ENCODE data around the gene ZNF124.
"Not testable (repeated sequence)": the region's sequence is repeated elsewhere in the genome, so short reads cannot be mapped to it uniquely, and the experiment has no call there.

The ZNF124 gene

DNA sequence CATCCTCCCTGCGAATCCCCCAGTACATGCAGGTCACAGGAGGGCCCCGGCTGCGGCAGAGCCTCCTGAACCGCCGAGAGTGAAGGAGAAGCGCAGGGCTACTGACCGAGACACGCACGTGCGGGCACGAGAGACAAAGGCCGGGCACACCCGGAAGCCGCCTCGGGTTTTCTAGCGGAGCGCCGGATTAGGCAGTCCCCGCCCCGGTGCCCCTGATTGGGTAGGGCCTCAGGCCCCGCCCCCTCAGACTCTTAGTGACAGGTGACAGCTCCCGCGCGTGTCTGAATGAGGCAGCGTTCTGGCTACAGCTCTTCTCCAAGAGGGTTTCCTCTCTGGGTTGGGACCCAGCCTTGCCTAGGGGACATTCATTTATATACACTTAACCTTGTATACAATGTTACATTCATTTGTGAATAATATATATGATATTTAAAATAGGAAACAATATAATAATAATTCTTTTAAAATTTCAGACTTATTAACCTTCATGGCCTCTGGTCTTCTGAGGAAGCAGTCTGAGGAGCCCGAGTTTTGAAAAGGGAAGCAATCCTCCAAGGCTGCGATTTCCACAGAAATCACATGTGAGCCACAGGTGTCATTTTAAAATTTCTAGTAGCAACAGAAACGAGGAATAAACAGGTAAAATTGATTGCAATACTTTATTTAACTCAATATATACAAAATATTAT is at the start of gene ZNF124:
TSS of gene ZNF124 (minus strand) at position 146 of the 689 bp plus-strand sequence. CDS start at position 3, 143 bp downstream.
- H3K36me3 ChIP-seq (ENCODE audit: control insufficient read depth in 5 of 5, insufficient read depth in 5 of 5, low read length in 5 of 5); H3K4me3 ChIP-seq (ENCODE audit: low read depth in 1 of 5, low read length in 5 of 5); H3K27me3 ChIP-seq (ENCODE audit: control insufficient read depth in 5 of 5, insufficient read depth in 4 of 5, low read length in 5 of 5); H3K9me3 ChIP-seq (ENCODE audit: control insufficient read depth in 5 of 5, low read length in 5 of 5); H3K9ac ChIP-seq (ENCODE audit: low read length in 5 of 5); H3K4me1 ChIP-seq (ENCODE audit: control insufficient read depth in 5 of 5, insufficient read depth in 5 of 5, low read length in 5 of 5); H3K27ac ChIP-seq (ENCODE audit: low read depth, low read length): not testable (repeated sequence)

DNA sequence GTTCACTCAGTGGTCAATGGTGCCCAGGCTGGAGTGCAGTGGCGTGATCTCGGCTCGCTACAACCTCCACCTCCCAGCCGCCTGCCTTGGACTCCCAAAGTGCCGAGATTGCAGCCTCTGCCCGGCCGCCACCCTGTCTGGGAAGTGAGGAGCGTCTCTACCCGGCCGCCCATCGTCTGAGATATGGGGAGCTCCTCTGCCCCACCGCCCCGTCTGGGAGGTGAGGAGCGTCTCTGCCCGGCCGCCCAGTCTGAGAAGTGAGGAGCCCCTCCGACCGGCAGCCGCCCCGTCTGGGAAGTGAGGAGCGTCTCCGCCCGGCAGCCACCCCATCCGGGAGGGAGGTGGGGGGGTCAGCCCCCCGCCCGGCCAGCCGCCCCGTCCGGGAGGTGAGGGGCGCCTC is 48.5 kb upstream of the ZNF124 start:
- H3K9me3 ChIP-seq (ENCODE audit: control insufficient read depth in 5 of 5, low read length in 5 of 5) = peaks cover 0 to 14% (median 0%) of the 10 kb centered on the region in 5 donors
- not testable (repeated sequence) for H3K4me3 ChIP-seq (ENCODE audit: low read depth in 1 of 5, low read length in 5 of 5); H3K27ac ChIP-seq (ENCODE audit: low read depth, low read length); H3K36me3 ChIP-seq (ENCODE audit: control insufficient read depth in 5 of 5, insufficient read depth in 5 of 5, low read length in 5 of 5); H3K27me3 ChIP-seq (ENCODE audit: control insufficient read depth in 5 of 5, insufficient read depth in 4 of 5, low read length in 5 of 5); H3K4me1 ChIP-seq (ENCODE audit: control insufficient read depth in 5 of 5, insufficient read depth in 5 of 5, low read length in 5 of 5); H3K9ac ChIP-seq (ENCODE audit: low read length in 5 of 5)

DNA sequence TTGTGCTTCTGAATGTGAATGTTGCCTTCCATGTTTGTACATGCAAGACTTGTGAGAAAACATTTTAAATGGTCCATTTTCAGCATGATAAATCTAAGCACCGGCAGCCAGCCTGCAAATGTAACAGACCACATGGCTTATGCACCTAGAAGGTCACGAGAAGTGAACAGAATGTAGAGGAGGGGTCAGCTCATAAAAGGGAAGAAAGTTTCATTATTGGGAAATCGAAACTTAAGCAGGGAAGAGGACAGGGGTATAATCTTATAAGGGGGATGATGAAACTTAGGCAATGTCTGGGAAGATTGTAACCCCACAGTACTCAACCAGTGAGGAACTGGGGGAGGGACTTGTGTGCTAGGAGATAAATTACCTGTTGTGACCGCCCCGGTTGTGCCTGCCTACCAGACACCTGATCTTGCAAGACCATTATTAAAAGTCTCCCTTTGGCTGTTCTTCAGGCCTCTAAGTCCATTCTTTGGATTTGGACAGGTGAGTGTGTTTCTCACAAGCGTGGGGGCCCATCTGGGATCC is 46.4 kb upstream of the ZNF124 start:
- H3K4me1 ChIP-seq (ENCODE audit: control insufficient read depth in 5 of 5, insufficient read depth in 5 of 5, low read length in 5 of 5) = no peaks in the 10 kb centered on the region
- H3K27me3 ChIP-seq (ENCODE audit: control insufficient read depth in 5 of 5, insufficient read depth in 4 of 5, low read length in 5 of 5) = peaks cover 0 to 2% (median 0%) of the 10 kb centered on the region in 5 donors
- no peak overlapping the region for H3K9ac ChIP-seq (ENCODE audit: low read length in 5 of 5)
- H3K36me3 ChIP-seq (ENCODE audit: control insufficient read depth in 5 of 5, insufficient read depth in 5 of 5, low read length in 5 of 5) = no peaks in the 10 kb centered on the region
- H3K27ac ChIP-seq (ENCODE audit: low read depth, low read length) = no peak overlapping the region
- no peaks in the 10 kb centered on the region for H3K9me3 ChIP-seq (ENCODE audit: control insufficient read depth in 5 of 5, low read length in 5 of 5)
- H3K4me3 ChIP-seq (ENCODE audit: low read depth in 1 of 5, low read length in 5 of 5) = no peak overlapping the region

DNA sequence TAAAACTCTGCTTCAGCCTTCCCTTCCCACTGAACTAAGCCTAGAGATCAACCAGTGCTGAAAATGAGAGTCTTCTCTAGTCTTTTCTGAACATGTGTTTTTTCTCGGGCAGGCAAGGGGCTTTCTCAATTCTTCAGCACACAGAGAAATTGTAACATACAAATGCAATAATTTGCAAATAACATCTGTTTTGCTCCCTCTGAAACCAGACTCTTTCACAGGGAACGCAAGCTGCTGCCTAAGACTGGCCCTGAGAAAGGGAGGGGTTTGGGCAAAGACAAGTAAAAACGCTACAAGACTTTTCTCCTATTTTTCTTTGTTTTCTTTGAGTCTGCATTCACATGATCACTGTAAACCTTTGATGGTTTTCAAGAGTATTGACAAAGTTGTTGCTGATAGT is 44.4 kb upstream of the ZNF124 start:
- Histone ChIP-seq H3K4me1 (ENCODE audit: control insufficient read depth in 5 of 5, insufficient read depth in 5 of 5, low read length in 5 of 5) (peaks cover 0 to 2% (median 0%) of the 10 kb centered on the region in 5 donors), H3K36me3 (ENCODE audit: control insufficient read depth in 5 of 5, insufficient read depth in 5 of 5, low read length in 5 of 5) (no peaks in the 10 kb centered on the region), H3K27ac (ENCODE audit: low read depth, low read length) (no peak overlapping the region), H3K4me3 (ENCODE audit: low read depth in 1 of 5, low read length in 5 of 5) (no peak overlapping the region), H3K9ac (ENCODE audit: low read length in 5 of 5) (no peak overlapping the region), H3K9me3 (ENCODE audit: control insufficient read depth in 5 of 5, low read length in 5 of 5) (no peaks in the 10 kb centered on the region), H3K27me3 (ENCODE audit: control insufficient read depth in 5 of 5, insufficient read depth in 4 of 5, low read length in 5 of 5) (peaks cover 0 to 2% (median 0%) of the 10 kb centered on the region in 5 donors)

DNA sequence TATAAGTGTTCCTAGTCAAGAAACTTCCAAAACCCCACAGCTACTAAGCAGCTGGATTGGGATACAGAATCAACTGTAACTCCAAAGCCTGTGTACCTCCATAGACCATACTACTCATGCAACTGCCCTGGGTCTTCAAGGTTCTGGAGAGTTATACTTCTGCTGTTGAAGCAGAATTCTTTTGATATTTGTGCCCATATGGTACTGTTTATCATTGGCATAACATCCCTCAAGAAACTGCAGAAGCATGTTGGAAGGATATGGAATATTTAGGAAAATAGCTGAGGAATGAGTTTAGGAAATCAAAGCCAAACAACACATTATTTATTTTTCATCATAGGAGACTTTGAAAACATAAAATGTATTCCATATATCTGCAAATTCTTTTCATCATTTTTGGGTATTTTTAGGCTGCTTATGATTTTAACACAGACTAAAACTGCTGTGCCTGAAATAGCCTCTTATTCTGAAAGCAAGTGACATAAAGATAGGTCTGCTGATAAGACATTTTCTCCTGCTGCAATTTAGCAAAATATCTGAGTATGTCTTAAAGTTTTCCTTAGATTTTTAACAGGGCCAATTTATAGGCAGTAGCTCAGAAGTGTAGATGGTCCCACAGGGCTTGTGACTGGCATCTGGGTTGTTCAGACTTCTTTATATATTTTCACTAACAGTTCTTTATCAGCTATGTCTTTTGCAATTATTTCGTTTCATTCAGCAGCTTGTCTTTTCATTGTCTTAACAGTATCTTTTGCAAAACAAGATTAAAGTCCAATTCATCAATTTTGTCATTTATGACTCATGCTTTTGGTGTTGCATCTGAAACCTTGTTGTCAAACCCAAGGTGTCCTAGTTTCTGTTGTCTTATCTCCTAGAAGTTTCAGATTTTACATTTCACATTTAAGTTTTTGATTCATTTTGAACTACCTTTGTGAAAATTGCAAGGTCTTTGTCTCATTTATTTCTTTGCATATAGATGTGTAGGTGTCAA is 41.1 kb upstream of the ZNF124 start:
- Histone ChIP-seq H3K9me3 (ENCODE audit: control insufficient read depth in 5 of 5, low read length in 5 of 5) (no peaks in the 10 kb centered on the region), H3K27ac (ENCODE audit: low read depth, low read length) (no peak overlapping the region), H3K36me3 (ENCODE audit: control insufficient read depth in 5 of 5, insufficient read depth in 5 of 5, low read length in 5 of 5) (no peaks in the 10 kb centered on the region), H3K4me1 (ENCODE audit: control insufficient read depth in 5 of 5, insufficient read depth in 5 of 5, low read length in 5 of 5) (peaks cover 6 to 21% (median 15%) of the 10 kb centered on the region in 5 donors), H3K9ac (ENCODE audit: low read length in 5 of 5) (no peak overlapping the region), H3K27me3 (ENCODE audit: control insufficient read depth in 5 of 5, insufficient read depth in 4 of 5, low read length in 5 of 5) (no peaks in the 10 kb centered on the region), H3K4me3 (ENCODE audit: low read depth in 1 of 5, low read length in 5 of 5) (no peak overlapping the region)

DNA sequence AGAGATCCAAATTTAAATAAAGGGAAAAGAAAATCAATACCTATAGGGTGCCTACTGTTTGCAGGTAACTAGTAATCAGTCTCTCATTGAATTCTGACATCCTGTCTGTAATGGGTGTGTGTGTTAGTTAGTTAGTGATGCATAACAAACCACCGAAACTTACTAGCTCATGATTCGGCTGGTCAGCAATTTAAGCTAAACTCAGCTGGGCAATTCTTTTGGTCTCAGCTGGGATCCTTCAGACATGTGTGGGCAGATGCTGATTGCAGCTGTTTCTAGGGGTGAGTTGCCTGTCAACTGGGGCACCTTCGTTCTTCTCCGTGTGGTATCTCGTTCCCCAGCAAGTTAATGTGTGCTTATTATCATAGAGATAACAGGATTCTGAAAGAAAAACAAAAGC is 40.2 kb upstream of the ZNF124 start:
- peaks cover 6 to 21% (median 15%) of the 10 kb centered on the region in 5 donors for H3K4me1 ChIP-seq (ENCODE audit: control insufficient read depth in 5 of 5, insufficient read depth in 5 of 5, low read length in 5 of 5)
- no peaks in the 10 kb centered on the region for H3K27me3 ChIP-seq (ENCODE audit: control insufficient read depth in 5 of 5, insufficient read depth in 4 of 5, low read length in 5 of 5)
- H3K9ac ChIP-seq (ENCODE audit: low read length in 5 of 5) = no peak overlapping the region

DNA sequence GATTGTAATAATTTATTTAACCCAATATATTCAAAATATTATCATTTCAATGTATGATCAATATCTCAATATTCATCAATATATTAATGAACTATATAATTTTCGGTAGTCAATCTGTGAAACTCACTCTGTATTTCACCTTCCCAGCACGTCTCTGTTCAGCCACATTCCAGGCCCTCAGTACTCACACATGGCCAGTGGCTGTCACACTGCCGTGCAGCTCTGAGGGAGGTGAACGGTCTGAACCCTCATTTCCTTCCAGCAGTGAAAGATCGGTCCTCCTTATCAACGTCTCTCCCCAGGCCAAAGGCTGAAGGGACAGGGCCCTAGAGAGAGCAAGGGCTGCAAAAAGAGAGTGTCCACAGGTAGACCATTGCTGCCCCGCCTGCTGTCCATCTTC is 39.5 kb upstream of the ZNF124 start:
- H3K27ac ChIP-seq (ENCODE audit: low read depth, low read length) = no peak overlapping the region
- H3K9ac ChIP-seq (ENCODE audit: low read length in 5 of 5) = peak overlapping the region in 1 of 5 donors; percentile 19
- H3K36me3 ChIP-seq (ENCODE audit: control insufficient read depth in 5 of 5, insufficient read depth in 5 of 5, low read length in 5 of 5) = peaks cover 0 to 3% (median 3%) of the 10 kb centered on the region in 5 donors
- no peaks in the 10 kb centered on the region for H3K9me3 ChIP-seq (ENCODE audit: control insufficient read depth in 5 of 5, low read length in 5 of 5)
- peak overlapping the region in 2 of 5 donors; percentile 91 to 93 for H3K4me3 ChIP-seq (ENCODE audit: low read depth in 1 of 5, low read length in 5 of 5)
- no peaks in the 10 kb centered on the region for H3K27me3 ChIP-seq (ENCODE audit: control insufficient read depth in 5 of 5, insufficient read depth in 4 of 5, low read length in 5 of 5)
- H3K4me1 ChIP-seq (ENCODE audit: control insufficient read depth in 5 of 5, insufficient read depth in 5 of 5, low read length in 5 of 5) = peaks cover 6 to 21% (median 15%) of the 10 kb centered on the region in 5 donors

More for the DNA sequence above, 40.2 kb upstream of the ZNF124 start:
- no peak overlapping the region for H3K27ac ChIP-seq (ENCODE audit: low read depth, low read length)
- H3K36me3 ChIP-seq (ENCODE audit: control insufficient read depth in 5 of 5, insufficient read depth in 5 of 5, low read length in 5 of 5) = no peaks in the 10 kb centered on the region
- no peaks in the 10 kb centered on the region for H3K9me3 ChIP-seq (ENCODE audit: control insufficient read depth in 5 of 5, low read length in 5 of 5)
- no peak overlapping the region for H3K4me3 ChIP-seq (ENCODE audit: low read depth in 1 of 5, low read length in 5 of 5)

DNA sequence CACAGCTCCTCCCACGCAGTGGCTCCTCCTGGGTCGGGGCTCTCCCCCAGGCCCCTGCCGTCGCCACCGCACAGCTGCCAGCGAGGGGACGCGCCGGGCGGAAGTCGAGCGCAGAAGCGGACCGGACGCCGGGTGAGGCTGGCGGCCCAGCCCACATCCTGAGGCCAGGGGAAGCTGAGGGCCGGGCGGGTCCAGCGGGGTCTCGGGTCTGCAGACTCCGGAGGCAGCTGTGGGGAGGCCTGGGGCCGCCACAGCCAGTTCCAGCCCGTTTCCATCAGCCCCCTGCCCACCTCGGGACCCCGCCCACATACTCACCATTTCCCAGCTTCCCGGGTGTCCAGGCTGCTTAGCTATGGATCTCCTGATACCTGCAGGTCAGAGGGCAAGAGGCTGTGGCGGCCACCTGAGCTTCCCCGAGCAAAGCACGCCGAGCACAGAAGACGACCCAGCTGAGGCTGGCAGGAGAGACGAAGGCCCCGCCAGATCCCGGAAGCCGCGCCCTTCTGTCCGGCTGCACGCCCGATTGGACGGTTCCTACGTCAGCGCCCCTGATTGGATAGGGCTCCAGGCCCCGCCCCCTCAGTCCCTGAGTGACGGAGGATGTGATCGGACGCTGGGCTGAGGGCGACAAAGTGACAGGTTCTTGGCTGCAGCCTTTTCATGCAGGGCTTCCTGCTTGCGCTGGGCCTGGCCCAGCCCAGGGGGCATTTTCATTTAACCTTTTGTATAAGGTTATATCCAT is 38.7 kb upstream of the ZNF124 start:
- H3K4me1 ChIP-seq (ENCODE audit: control insufficient read depth in 5 of 5, insufficient read depth in 5 of 5, low read length in 5 of 5) = peaks cover 6 to 21% (median 15%) of the 10 kb centered on the region in 5 donors
- peak overlapping the region; percentile 84 to 96 (median 91) for H3K9ac ChIP-seq (ENCODE audit: low read length in 5 of 5)
- H3K27me3 ChIP-seq (ENCODE audit: control insufficient read depth in 5 of 5, insufficient read depth in 4 of 5, low read length in 5 of 5) = no peaks in the 10 kb centered on the region
- peak overlapping the region; percentile 87 for H3K27ac ChIP-seq (ENCODE audit: low read depth, low read length)
- H3K4me3 ChIP-seq (ENCODE audit: low read depth in 1 of 5, low read length in 5 of 5) = peak overlapping the region; percentile 75 to 94 (median 92)
- H3K36me3 ChIP-seq (ENCODE audit: control insufficient read depth in 5 of 5, insufficient read depth in 5 of 5, low read length in 5 of 5) = peaks cover 0 to 8% (median 7%) of the 10 kb centered on the region in 5 donors
- no peaks in the 10 kb centered on the region for H3K9me3 ChIP-seq (ENCODE audit: control insufficient read depth in 5 of 5, low read length in 5 of 5)

DNA sequence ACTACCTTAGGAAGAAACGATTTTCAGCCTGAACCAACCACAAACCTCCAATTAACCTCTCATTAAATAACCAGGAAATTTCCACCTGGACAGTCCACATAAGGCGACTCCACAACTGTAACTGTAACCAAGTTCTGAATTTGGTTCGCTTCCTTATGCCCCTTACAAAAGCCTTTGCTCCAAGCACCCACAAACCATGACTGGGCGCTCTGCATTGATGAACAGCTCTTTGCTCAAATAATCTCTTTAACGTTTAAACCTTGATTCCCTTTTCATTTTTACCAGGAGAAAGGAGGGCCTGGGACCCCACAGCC is 38.2 kb upstream of the ZNF124 start:
- peaks cover 6 to 21% (median 15%) of the 10 kb centered on the region in 5 donors for H3K4me1 ChIP-seq (ENCODE audit: control insufficient read depth in 5 of 5, insufficient read depth in 5 of 5, low read length in 5 of 5)
- no peaks in the 10 kb centered on the region for H3K9me3 ChIP-seq (ENCODE audit: control insufficient read depth in 5 of 5, low read length in 5 of 5)
- H3K27me3 ChIP-seq (ENCODE audit: control insufficient read depth in 5 of 5, insufficient read depth in 4 of 5, low read length in 5 of 5) = no peaks in the 10 kb centered on the region
- peak overlapping the region; percentile 87 for H3K27ac ChIP-seq (ENCODE audit: low read depth, low read length)
- peak overlapping the region; percentile 84 to 96 (median 91) for H3K9ac ChIP-seq (ENCODE audit: low read length in 5 of 5)
- peak overlapping the region; percentile 75 to 94 (median 92) for H3K4me3 ChIP-seq (ENCODE audit: low read depth in 1 of 5, low read length in 5 of 5)
- H3K36me3 ChIP-seq (ENCODE audit: control insufficient read depth in 5 of 5, insufficient read depth in 5 of 5, low read length in 5 of 5) = peaks cover 0 to 8% (median 7%) of the 10 kb centered on the region in 5 donors

All from subcutaneous abdominal adipose tissue (tissue), 5 donors.